Endothelial cell of hepatic sinusoid (primary cell): ENCODE measurements around the gene JMJD6.
"Not testable (repeated sequence)": the region's sequence is repeated elsewhere in the genome, so short reads cannot be mapped to it uniquely, and the experiment has no call there.

Experiments
- in situ Hi-C: cut with HindIII; loops from 2 replicates; pipeline ENCODE4 v1.10.0; 2017; ENCODE audit warnings: low sequenced_read_pairs

JMJD6 gene

DNA sequence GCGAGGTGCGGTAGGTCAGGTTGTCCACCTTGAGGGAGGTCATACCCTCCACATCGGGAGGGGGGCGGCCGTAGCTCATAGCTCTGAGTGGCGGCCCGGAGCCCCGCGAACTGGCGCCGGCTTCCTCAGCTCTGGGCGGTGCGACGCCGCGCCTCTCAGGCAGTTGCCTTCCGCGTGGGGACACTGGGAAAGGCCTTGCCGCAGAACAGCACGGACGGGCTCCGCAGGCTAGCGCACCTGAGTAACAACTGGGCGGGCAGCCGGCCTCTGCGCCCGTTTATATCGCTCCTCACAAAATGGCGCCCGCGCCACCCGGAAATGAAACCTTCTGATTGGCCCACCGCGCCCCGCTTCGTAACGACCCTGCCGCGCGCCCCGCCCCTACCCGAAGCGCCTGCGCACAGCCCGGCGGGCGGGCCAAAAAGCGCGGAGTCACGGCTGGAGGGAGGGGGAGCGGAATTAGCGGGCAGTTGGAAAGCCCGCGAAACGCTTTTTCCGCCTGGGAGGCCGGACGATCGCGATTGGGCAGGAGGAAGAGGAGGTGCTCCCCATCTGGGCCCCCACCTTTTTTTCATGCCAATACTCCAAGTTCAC is 10.8 kb upstream of the JMJD6 start, which contains the start of gene SRSF2:
Gene SRSF2 (minus strand): TSS at position 250 of the 594 bp plus-strand sequence. CDS start 171 bp downstream, at position 79.
- in situ Hi-C loops: loop anchor here (25.0 kb wide), 1 partner anchor 425 kb away; no protein-coding TSS in a partner anchor

DNA sequence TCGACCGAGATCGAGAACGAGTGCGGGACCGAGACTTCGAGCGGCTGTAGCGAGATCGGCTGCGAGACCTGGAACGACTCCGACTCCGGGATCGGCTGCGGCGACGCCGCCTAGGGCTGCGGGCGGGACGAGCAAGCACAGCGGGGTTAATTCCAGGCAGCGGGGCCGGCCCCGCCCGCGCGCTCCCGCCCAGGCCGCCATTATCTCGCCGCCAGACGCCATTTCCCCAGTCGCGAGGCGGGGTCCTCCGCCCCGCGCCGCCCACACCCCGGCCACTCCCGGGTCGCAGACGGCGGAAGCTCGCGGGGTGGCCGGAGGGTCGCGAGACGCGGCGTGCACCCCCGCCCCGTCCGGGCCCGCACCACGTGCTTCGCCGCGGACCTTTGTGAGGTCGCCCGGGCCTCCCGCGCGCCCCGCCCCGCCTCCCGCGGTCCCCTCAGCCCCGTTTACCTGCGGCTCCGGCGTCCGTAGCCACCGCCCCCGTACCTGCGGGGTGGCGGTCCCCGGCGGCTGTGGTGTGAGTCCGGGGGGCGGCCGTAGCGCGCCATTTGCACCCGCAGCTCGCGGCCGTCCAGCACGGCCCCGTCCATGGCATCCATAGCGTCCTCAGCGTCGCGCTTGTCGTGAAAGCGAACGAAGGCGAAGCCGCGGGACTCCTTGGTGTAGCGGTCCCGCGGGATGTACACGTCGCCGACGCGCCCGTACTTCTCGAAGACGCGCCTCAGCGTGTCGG is 10.1 kb upstream of the JMJD6 start:
- in situ Hi-C loops: loop anchor here (25.0 kb wide), 1 partner anchor 426 kb away; no protein-coding TSS in a partner anchor

DNA sequence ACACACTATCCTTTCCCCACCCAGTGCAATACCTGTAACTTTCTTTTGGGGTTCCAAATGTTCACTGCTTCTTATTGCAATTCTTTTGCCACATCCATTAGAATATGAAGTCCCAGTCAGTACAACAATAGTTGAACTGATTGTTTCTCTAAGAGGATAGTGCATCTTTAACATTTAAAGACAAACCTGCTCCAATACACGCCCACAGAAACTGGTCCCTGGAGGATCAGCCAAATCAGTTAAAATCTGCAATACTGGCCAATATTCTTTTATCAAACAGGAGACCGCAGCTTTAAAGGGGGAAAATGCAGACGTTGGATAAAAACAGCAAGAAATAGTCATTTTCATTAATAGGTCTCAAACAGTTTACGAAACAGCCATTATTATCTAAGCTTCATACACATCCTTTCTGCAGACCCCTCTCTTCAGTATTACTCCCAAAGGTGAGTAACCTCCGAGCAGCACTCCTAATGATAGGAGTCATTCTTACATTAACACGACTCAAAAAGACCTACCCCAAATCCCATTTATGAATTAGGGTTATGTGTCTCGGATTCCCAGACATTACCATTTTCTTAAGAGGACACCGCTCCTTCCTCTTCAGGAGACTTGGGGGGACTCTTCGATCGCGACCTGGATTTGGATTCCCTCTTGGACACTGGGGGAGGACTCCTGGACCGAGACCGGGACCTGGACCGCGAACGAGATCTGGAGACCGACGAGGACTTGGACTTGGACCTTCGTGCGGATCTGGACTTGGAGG is 9.4 kb upstream of the JMJD6 start:
- in situ Hi-C loops: loop anchor here (25.0 kb wide), 1 partner anchor 427 kb away; no protein-coding TSS in a partner anchor

DNA sequence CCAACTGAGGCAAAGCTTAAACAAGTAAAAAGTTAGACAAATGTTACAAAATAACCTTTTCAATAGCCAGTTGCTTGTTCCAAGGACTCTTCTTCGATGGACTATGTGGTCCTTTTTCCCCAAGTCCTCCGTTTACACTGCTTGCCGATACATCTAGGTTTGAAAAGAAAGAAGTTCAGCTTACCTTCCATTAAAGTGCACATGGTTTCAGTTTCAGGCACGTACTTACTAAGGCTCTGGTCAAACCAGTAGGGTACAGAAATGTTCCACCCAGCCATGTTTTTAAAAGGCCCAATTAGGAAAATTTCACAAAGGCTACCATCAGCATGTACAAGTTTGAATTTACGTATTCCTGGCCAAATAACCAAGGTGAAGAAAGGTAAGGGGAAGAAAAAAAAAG is 8.6 kb upstream of the JMJD6 start:
- in situ Hi-C loops: loop anchor here (25.0 kb wide), 1 partner anchor 427 kb away; no protein-coding TSS in a partner anchor

DNA sequence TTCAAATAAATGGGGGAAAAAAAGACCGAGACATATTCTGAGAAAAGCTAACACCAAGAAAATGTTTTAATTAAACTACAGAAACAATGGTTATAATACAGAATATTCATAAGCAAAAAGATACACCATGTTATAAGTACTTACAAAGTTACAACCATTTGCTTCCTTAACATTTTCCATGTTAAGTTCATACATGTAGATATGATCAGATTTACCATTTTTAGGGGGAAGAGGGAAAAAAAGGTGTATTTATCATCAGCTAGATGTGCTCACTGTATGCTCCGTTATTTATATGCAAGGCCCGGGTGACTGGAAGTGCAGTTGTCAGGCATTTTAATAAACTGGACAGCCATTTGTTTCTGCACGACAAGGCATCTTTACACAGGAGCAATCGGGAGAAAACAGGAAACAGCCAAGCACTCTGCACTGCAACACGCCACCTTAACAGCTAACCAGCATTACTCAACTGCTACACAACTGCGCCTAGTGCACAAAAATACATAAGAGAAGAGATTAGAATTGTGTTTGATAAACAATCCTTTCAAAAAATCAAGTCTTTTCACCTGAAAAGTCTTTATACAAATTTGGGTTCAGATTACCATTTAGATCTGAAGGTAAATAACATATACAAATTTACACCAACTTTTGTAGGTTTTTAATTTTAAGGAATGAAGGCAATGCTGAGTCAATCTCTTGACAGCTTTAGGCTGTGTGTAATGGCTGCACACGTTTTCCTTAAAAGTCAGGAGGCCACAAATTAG is 7.9 kb upstream of the JMJD6 start:
- in situ Hi-C loops: loop anchor here (25.0 kb wide), 1 partner anchor 428 kb away; no protein-coding TSS in a partner anchor

DNA sequence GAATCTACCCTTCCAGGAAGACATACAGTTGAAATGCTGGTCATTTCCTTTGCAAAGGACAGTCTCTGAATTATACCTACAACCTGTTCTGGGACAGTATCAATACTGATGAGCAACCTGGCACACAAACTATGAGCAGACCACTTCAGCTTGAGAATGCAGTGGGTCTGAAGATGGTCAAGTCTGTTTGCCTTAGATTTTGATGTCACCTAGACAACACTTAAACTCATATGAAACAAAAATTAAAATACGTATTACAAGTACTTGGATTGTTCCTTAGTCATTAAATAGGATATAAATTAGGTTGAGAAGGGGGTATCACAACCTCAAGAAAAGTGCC is 7.2 kb upstream of the JMJD6 start:
- in situ Hi-C loops: loop anchor here (25.0 kb wide), 1 partner anchor 429 kb away; no protein-coding TSS in a partner anchor

DNA sequence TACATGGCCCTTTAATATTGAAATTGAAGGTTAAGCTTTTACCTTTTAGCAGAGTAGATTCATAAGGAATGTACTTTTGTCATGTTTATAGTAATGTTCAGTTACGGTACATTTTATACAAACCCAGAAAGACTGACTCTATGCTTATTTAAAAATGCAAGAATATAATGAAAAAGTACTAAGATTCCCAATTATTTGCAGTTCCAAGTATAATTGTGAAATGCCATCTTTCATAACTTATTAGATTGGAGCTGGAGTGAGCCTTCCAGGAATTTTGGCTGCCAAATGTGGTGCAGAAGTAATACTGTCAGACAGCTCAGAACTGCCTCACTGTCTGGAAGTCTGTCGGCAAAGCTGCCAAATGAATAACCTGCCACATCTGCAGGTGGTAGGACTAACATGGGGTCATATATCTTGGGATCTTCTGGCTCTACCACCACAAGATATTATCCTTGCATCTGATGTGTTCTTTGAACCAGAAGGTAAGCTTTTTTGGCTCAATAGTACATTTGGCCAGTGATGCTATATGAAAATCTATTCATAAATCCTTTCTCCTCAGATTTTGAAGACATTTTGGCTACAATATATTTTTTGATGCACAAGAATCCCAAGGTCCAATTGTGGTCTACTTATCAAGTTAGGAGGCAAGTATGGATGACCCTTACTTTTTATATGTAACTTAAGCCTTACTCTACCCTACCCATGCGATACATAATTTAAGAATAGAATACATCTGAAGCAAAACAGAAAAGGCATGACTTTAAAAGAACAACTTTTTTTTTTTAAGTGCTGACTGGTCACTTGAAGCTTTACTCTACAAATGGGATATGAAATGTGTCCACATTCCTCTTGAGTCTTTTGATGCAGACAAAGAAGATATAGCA is 6.6 kb upstream of the JMJD6 start:
- in situ Hi-C loops: loop anchor here (25.0 kb wide), 1 partner anchor 429 kb away; no protein-coding TSS in a partner anchor

DNA sequence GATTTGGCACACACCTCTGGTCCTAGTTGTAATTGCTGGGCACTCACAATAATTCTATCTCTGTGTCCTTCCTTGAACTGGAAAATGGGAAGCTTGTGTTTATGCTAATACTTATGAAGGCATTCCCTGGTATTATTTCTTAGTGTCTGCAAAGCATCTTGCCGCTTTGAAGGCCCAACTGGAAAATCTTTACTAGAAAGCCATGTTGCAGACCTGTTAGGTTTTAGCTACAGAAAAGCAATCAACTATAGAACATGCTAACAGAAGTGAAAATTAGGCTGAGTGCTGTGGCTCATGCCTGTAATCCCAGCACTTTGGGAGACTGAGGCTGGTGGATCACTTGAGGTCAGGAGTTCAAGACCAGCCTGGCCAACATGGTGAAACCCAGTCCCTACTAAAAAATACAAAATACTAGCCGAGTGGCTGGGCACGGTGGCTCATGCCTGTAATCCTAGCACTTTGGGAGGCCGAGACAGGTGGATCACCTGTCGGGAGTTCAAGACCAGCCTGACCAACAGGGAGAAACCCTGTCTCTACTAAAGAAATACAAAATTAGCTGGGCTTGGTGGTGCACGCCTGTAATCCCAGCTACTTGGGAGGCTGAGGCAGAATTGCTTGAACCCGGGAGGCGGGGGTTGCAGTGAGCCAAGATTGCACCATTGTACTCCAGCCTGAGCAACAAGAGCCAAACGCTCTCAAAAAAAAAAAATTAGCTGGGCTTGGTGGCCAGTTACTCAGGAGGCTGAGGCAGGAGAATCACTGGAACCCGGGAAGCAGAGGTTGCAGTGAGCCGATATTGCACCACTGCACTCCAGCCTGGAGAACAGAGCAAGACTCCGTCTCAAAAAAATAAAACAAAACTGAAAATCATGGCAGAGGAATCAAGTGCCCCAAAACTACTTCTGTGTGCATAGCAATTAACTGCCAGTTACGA is 5.7 kb upstream of the JMJD6 start:
- in situ Hi-C loops: loop anchor here (25.0 kb wide), 1 partner anchor 430 kb away; no protein-coding TSS in a partner anchor

DNA sequence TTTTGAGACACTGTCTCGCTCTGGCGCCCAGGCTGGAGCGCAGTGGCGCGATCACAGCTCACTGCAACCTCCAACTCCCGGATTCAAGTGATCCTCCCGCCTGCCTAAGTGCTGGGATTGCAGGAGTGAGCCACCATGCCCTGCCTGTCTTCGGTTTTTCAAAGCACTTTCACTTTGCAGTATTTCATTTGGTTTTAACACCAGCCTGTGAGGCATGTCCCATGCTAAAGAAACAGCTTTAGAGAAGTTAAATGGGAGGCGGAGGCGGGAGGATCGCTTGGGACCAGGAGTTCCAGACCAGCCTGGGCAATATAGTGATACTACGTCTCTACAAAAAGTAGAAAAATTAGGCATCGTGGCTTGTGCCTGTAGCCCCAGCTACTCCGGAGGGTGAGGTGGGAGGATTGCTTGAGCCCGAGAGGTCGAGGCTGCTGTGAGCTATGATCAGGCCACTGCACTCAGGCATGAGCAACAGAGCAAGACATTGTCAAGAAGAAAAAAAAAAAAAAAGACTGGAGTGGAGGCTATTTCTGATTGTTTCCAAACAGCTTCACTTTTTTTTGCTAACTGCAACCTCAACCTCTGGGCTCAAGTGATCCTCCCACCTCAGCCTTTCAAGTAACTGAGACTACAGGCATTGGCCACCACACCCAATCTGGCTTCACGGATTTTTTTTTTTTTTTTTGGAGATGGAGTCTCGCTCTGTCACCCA is 1.5 kb upstream of the JMJD6 start:
- in situ Hi-C loops: loop anchor here (25.0 kb wide), 1 partner anchor 434 kb away; no protein-coding TSS in a partner anchor

DNA sequence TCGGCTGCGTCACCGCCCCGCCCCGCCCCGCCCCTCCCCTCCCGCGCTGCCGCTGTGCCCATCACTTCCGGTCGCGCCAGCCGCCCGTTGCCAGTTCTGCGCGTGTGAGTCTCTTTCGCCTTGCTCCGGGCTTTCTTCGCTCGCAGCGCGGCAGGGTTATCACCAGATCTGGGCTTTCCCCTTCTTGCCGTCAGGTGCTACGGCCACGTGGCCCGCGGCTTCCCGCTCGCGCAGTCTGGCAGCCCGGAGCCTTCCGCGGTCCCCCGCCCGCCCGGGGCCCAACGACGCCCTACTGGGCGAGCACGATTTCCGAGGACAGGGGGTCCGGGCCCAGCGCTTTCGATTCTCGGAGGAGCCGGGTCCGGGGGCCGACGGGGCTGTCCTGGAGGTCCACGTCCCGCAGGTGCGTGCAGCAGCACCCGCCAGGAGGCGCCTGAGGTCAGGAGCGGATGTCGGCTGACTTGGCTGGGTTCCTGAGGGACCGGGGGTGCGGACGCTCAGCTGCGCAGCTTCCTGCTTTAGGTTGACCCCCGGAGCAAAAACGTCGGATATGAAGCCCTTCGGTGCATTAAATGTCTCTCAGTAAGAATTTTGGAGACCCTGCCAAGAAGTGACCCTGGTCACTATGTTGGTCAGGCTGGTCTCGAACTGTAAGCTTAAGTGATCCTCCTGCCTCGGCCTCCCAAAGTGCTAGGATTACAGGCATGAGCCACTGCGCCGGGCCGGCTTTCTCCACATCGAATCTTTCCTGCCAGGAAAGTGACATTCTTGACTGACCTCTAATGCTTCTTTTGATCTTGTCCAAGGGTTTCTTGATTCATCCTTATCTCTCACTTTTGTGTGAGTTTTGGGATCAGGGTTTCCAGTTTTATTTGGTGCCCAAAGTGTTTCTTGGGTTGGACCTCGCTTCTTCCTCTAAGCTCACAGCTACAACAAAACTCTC is 641 bp upstream of the JMJD6 start, which contains the start of gene METTL23:
Gene METTL23 (plus strand): TSS at position 64 of the 943 bp plus-strand sequence. CDS start 2,872 bp downstream, outside the sequence.
- in situ Hi-C loops: loop anchor here (25.0 kb wide), 1 partner anchor 435 kb away; no protein-coding TSS in a partner anchor

DNA sequence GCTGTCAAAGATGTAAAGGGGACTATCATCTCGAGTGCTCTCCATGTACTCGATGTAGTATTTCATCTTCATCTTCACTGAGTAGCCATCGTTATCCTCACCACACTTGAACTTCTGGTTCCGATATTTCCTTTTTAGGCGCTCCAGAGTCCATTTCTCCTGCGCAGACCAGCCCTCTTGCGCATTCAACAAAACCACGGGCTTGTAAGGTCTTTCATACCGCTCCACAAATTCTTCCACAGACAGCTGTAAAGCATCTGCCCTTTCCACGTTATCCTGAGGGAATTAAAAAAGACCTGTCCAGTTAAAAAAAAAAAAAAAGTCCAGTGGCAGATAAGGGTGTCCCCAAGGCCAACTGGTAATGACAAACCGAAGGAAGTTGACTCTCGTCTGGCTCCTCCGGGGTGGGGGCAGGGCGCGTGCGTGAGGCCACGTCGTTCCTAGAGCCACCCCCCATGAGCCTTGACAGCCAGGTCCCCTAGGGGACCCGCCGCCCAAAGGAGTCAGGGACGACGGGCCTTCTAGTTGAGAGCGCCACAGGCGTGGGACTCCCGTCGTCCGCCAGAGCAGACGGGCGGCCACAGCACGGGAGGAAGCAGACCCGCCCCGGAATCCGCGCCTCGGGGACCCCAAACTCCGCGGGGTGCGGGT is 701 bp downstream of the JMJD6 start:
- in situ Hi-C loops: loop anchor here (25.0 kb wide), 1 partner anchor 437 kb away; no protein-coding TSS in a partner anchor

DNA sequence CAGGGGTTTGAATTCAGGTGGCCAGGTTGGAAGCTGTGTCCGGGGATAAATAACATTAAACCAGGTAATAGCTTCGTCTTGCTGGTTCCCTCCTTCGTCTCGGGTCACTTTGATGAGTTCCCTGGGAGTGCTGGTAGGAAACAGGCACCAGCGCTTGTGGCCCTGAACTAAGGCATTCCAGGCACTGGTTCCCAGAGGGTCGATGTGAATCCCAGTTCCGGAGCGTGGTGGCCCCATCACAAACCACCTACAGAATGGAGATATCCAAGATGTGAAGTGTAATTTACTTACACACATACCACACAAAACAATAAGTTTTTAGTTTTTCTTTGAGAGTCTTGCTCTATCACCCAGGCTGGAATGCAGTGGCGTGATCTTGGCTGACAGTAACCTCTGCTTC is 2.6 kb downstream of the JMJD6 start:
- in situ Hi-C loops: no loop called here

DNA sequence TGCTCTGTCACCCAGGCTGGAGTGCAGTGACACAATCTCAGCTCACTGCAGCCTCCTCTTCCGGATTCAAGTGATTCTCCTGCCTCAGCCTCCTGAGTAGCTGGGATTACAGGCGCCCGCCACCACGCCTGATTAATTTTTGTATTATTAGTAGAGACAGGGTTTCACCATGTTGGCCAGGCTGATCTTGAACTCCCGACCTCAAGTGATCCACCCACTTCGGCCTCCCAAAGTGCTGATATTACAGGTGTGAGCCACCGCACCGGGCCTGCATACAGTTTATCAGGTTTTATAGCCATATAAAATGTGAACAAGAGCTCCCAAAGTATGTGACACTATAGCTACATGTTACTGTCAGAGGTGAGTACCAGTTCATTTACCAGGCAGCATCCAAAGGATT is 3.4 kb downstream of the JMJD6 start:
- in situ Hi-C loops: not testable (repeated sequence)

DNA sequence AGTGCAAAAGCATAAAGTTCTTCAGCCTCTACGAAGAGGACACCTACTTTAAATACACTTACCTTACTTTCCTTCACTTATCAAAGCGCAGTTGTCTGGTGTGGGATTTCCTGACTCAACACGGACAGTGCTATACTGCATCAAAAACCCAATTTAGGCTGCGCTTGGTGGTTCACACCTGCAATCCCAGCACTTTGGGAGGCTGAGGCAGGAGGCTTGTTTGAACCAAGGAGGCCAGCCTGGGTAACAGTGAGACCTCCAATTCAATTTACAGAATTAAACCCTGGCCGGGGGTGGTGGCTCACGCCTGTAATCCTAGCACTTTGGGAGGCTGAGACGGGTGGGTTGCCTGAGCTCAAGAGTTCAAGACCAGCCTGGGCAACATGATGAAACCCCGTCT is 4.1 kb downstream of the JMJD6 start:
- in situ Hi-C loops: no loop called here

DNA sequence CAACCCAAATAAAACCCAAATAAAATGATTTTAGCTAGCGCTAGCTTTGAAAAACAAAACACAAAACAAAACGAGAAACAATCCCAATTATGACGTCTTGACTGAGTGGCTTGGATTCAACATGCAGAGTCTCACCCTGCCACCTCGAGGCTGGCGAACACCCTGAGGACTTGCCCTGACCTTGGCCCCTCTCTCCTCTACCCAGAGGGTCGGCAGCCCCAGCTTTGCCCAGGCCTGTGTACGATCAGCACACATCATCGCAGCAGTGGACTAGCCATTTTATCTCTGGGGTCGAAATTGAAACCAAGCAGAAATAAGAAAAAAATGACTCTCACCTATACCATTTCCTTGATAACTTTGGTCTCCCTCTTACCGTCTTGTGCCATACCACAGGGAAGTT is 4.9 kb downstream of the JMJD6 start:
- in situ Hi-C loops: no loop called here

DNA sequence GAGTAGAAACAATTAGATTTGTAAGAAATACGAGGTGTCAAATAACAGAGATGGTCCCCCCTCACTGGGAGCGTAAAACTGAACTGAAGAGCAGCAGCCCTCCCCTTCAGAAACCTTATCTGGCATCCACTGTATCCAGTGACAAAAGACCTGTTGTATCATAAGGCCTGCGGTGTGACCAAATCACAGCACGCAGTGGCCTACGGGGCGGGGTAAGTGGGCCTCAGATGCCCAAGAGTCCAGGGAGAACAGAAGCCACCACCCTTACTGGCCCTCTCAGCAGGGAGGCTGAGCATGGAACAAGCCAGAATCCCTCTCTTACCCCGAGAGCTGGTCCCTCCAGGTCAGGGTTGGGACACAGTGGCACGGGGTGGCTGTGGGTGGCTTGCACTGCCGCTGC is 5.5 kb downstream of the JMJD6 start:
- in situ Hi-C loops: no loop called here
